HG02938 (cell line): Measurements from ENCODE around the gene LCE3A.
"Not testable (repeated sequence)": the region's sequence is repeated elsewhere in the genome, so short reads cannot be mapped to it uniquely, and the experiment has no call there.

Experiments used
- ATAC-seq: cut with Tn5 transposase; IDR thresholded peaks from one replicate; pipeline ENCODE4 v1.9.1; 2021; ENCODE audit warnings: mild to moderate bottlenecking, moderate library complexity; ENCODE audit not compliant: unreplicated experiment

LCE3A gene, protein sequence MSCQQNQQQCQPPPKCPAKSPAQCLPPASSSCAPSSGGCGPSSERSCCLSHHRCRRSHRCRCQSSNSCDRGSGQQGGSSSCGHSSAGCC

GRCh38 chr1:152622803-152623202 is at the start of gene LCE3A:
Gene LCE3A, minus strand, starts transcription at chr1:152623103. Its CDS starts 0 bp downstream, at chr1:152623103.
- no peak for ATAC-seq

- no peak for ATAC-seq
Measured at GRCh38 chr1:152667648-152668047, 44.7 kb upstream of the LCE3A start.

GRCh38 chr1:152666171-152666570 is 43.3 kb upstream of the LCE3A start:
- ATAC-seq, result not testable (repeated sequence)

- no peak for ATAC-seq
Measured at GRCh38 chr1:152663098-152663497, 40.2 kb upstream of the LCE3A start, which contains the start of gene LCE2D. Gene LCE2D, plus strand, starts transcription at chr1:152663380. Its CDS starts 726 bp downstream, at chr1:152664106.

DNA sequence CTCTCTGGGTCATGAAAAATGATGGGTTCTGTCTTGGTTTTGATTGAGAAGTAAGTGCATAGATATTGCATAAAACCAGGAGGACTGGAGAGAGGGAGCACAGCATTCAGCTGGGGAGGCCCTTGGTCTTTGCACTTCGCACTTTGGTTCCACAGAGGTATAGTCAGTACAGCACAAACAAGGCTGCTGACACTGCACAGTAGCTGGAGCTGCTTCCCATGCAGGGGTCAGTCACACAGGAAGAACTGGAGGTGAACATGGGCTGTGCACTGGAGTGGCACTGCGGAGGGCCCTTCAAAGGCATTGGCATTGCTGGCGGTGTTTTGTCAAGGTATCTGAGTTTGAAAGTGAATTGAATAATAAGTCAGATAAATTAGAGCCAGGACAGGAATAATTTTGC is 35.7 kb upstream of the LCE3A start:
- no peak for ATAC-seq

DNA sequence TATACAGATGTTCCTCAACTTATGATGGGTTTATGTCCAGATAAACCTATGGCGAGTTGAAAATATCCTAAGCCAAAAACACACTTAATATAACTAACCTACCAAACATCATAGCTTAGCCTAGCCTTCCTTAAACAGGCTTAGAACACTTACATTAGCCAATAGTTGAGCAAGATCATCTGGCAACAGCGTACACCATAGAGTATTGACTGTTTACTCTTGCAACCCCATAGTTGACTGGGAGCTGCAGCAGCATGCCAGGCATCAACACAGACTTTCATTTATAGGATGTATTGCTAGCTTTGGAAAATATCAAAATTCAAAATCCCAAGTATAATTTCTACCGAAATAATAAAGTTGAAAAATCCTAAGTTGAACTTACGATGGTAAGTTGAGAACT is 34.8 kb upstream of the LCE3A start:
- ATAC-seq, result no peak

GRCh38 chr1:152656459-152656858 is 33.6 kb upstream of the LCE3A start:
- ATAC-seq, result no peak

DNA sequence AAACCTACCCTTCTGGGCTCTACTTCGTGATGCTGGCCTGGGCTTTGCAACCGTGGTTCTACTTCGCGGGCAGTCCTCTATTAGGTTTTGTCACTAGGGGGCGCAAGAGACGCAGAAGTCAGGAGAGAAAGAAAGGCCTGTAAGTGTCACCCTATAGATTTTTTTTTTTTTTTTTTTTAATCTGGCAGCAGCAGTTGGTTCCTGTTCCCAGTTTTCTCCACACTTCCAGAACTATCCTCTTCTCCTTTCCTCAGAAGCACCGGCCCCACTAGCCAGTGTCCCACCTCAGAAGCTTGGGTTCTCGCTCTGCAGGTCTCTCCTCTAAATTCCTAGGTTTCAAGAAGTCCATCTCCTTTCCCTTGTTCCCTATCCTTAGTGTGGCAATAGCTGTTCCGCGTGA is 31.2 kb upstream of the LCE3A start:
- no peak for ATAC-seq

- ATAC-seq, result no peak
Measured at GRCh38 chr1:152646656-152647055, 23.8 kb upstream of the LCE3A start.

DNA sequence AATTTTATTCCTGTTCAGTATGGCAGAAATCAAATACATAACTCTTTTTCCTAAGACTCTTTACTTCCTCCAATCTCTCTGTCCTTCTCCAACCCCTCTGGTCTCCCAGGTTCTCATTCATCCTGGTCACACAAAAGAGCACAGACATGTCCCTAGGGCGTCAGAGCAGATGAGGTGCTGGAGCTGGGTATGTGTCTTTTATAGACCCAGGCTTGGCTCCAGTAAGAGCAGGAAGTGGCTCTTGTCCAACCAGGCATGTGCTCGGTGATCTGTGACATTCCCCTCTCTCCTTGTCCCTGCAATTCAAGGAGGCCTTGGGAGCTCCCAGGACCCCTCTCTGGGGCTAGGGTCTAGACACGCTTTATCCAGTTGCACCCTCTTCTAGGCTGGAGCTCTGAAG is 22.2 kb upstream of the LCE3A start:
- ATAC-seq, result no peak

DNA sequence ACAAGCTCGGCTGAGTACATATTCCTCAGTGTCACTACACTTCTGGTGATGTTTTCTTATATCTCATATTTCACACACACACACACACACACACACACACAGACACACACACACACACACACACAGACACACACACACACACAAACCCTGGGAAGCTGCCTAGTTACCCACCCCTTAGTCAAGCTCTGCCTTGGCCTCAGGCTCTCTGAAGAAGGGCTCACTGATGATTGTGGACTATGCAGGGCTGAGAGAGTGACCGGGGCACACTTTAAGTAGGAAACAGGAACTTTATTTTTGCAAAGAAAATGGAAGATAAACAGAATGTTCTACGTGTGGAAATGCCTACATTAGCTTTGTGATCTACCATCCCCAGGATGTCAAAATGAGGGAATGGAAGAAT is 21.0 kb upstream of the LCE3A start:
- no peak for ATAC-seq

DNA sequence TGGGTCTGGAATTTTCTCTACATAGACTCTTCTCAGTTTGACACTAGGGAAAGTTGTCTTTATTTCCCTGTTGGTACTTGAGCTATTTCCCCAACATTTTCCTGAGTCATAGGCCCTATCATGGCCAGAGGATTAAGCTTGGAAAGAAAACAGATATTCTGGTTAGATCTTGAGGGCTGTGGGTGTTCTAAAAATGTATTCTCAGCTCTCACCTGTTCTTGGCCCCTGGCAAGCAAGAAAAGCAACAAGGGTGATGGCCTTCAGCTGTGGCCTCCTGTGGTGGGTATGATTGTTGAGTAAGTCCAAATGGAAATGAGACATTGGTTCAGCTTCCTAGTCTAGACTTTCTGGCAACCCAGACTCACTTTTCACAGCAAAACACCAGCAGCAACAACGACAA is 17.4 kb upstream of the LCE3A start:
- ATAC-seq, result no peak

DNA sequence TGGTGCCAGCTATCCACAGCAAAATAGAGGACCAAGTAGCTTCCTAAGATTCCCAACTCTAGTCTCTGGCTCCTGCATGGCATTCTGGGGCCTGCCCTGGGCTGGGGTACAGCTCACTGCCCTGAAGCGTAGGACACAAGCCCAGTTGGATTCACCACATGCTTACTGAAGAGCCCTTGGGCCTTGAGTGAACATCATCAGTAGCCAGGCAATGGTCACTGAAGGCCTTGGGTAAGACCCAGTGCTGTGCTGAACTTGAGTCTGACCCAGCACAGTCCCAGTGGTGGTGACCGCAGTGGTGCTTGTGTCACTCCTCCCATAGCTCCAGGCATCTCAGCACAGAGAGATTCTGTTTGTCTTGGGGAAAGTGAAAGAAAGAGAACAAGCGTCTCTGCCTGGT is 7.7 kb upstream of the LCE3A start:
- no peak for ATAC-seq

DNA sequence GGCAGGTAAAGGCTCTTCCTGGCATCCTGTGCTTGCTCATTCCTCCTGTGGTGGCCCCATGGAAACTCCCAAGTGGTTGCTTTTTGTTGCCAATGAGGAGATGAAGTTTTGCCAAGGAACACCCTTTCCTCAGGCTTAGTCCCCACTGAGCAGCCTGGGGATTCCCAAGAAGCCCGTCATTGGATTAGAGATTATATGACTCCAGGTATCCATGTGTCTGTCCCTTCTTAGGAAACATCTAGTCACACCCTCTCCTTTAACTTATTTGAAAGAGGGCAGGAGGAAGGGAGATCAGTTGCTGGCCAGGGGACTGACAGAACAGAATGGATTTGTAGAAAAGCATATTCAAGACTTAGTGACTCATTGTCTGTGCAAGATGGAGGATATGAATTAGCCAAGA is 3.8 kb upstream of the LCE3A start:
- no peak for ATAC-seq

DNA sequence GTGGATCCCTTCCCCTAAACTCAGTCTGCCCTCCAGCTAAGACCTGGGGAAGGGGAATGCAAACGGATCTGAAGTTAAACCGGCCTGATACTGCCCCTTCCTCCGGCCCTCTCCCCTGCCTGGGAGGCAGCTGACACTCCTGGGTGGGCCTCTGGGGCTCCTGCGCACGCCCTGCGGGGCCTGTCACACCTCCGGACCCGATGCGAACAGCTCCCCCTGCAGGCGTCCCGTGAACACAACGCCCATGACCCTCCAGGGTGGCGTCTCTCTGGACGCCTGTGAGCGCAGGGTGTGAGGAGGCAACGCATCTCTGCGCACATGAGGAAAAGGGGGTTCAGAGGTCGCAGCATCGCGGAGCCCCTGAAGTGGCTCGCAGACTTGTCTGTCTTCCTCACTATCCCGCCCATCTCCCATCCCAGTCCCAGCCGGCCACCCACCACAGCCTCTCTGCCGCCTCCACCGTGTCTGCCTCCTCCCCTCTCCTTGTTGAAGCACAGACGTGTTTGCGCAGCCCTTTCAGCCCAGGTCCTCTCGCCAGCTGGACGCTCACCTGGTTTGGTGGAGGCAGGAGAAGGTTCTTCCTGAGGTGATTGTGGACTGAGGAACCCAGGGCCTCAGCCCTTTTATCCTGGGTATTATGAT is 421 bp upstream of the LCE3A start:
- no peak for ATAC-seq

- ATAC-seq, result no peak
Measured at GRCh38 chr1:152621993-152622392, 910 bp downstream of the LCE3A start.

DNA sequence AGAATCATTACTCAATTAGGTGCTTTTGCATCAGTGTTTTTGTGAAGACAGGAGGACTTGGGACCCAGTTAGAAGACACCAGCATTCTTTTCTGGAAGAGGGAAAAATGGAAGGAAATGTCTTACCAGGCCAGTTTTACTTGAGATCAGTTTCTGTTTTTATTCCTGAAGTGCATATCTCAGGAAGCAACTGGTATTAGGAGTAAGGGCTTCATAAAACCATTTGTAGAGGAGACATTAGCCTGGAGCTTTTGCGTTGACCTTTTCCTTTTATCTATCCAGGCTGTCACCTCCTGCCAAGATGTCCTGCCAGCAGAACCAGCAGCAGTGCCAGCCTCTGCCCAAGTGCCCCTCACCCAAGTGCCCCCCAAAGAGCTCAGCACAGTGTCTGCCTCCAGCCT is 9.4 kb downstream of the LCE3A start, which contains the start of gene LCE3B:
LCE3B (plus strand) TSS at position 301 of the 400 bp plus-strand sequence; CDS start at position 301, 0 bp downstream.
- ATAC-seq, result no peak

- no peak for ATAC-seq
Measured at GRCh38 chr1:152599934-152600333, 23.0 kb downstream of the LCE3A start, which contains the start of gene LCE3C. Gene LCE3C, plus strand, starts transcription at chr1:152600234. Its CDS starts 498 bp downstream, at chr1:152600732.

GRCh38 chr1:152596986-152597385 is 25.9 kb downstream of the LCE3A start:
- ATAC-seq, result no peak

GRCh38 chr1:152585586-152585985 is 37.3 kb downstream of the LCE3A start:
- ATAC-seq, result no peak

DNA sequence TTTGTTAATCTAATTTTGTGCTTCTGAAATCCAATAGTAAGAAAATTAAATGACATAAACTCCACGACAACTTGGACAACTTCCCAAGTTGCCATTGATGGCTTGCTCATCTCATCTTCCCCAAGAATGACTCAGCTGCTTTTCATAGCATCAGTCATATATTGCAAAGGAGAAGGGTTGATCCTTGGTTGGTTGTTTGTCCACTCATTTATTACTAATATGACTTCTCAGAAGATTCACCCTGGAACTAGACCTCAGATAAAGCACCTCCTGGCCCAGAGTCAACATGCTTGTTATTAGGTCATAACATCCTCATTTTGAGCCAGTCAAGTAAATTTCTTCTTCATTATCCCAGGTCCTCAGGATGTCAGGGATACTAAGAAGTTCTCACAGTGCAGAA is 40.3 kb downstream of the LCE3A start:
- no peak for ATAC-seq

DNA sequence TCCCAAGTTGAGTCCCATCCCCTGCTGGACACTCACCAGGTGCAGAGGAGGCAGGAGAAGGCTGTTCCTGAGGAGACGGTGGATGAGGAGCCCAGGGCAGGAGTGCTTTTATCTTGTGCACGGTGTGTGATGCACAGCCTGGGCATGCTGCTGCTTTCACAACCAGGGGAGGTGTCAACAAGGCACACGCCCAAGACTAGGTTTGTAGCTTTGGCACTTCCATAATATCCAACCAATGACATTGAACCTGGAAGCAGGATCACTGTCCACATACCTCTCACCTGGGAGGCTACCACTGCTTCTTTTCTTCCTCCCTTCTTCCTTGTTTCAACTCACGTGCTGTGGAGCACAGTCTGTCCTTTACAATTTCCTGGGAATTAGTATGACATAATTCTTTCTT is 42.5 kb downstream of the LCE3A start, which contains the start of gene LCE3D:
LCE3D (minus strand) TSS at position 84 of the 400 bp plus-strand sequence. CDS start 580 bp downstream, outside the sequence.
- no peak for ATAC-seq

DNA sequence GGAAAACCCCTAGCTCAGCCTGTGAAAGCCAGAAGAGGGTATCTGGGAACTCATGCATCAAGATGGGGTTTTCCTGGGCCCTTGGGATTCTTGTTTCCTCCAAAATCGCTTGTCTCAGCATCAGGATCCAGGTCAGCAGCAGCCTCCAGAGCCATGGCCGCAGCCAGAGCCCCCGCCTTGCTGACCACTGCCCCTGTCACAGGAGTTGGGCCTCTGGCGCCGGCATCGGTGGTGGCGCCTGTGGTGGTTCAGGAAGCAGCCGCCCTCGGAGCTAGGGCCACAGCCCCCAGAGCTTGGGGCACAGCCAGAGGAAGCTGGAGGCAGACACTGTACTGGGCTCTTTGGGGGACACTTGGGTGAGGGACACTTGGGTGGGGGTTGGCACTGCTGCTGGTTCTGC is 43.4 kb downstream of the LCE3A start:
- not testable (repeated sequence) for ATAC-seq
